GM12891 (cell line): ENCODE data around the gene HSPBP1.

Experiments
- POLR2A ChIP-seq: IDR thresholded peaks from 2 replicates; pipeline ENCODE4 v1.6.1; 2011; ENCODE audit warnings: low read depth, low read length, control low read depth
- POLR2AphosphoS5 ChIP-seq: IDR thresholded peaks from 2 replicates; pipeline ENCODE4 v1.6.1; 2011; ENCODE audit warnings: low read depth, low read length, control low read depth

- TF ChIP-seq POLR2A (no peak), POLR2AphosphoS5 (no peak)
Measured at GRCh38 chr19:55248704-55249103, 31.2 kb downstream of the HSPBP1 start.
